Nucleus accumbens (tissue), 56 donors: ENCODE measurements around the gene SHISA2.

Source experiments
- DNase-seq, 56 donors: peaks; one replicate each; lab custom pipeline; 2025; lab: John Stamatoyannopoulos, UW

SHISA2 gene

GRCh38 chr13:26050568-26051230 is 1.1 kb downstream of the SHISA2 start:
- DNase-seq = peak in 38 of 56 donors; percentile 8 to 68 (median 37)

- DNase-seq = no peak
Measured at GRCh38 chr13:26048741-26049140, 3.1 kb downstream of the SHISA2 start.

- DNase-seq = no peak
Measured at GRCh38 chr13:26047040-26047439, 4.8 kb downstream of the SHISA2 start.

- DNase-seq = no peak
Measured at GRCh38 chr13:26046639-26047038, 5.2 kb downstream of the SHISA2 start.

- no peak for DNase-seq
Measured at GRCh38 chr13:26045142-26045541, 6.7 kb downstream of the SHISA2 start.

- DNase-seq = no peak
Measured at GRCh38 chr13:26042785-26043184, 9.0 kb downstream of the SHISA2 start.

- DNase-seq = no peak
Measured at GRCh38 chr13:26041444-26041843, 10.4 kb downstream of the SHISA2 start.

GRCh38 chr13:26038931-26039475 is 12.8 kb downstream of the SHISA2 start:
- DNase-seq = no peak

- peak in 42 of 56 donors; percentile 11 to 78 (median 54) for DNase-seq
Measured at GRCh38 chr13:26037302-26037701, 14.5 kb downstream of the SHISA2 start.

GRCh38 chr13:26036383-26036782 is 15.4 kb downstream of the SHISA2 start:
- DNase-seq = no peak

- DNase-seq = no peak
Measured at GRCh38 chr13:26034018-26034417, 17.8 kb downstream of the SHISA2 start.

- no peak for DNase-seq
Measured at GRCh38 chr13:26030331-26030730, 21.5 kb downstream of the SHISA2 start.

GRCh38 chr13:26029581-26030136 is 22.2 kb downstream of the SHISA2 start:
- no peak for DNase-seq

- no peak for DNase-seq
Measured at GRCh38 chr13:26026211-26026610, 25.6 kb downstream of the SHISA2 start.

GRCh38 chr13:26025771-26026170 is 26.0 kb downstream of the SHISA2 start:
- DNase-seq = no peak

GRCh38 chr13:26025196-26025595 is 26.6 kb downstream of the SHISA2 start:
- DNase-seq = peak in 31 of 56 donors; percentile 17 to 66 (median 39)

- DNase-seq = no peak
Measured at GRCh38 chr13:26024558-26024957, 27.3 kb downstream of the SHISA2 start.

- DNase-seq = peak in 3 of 56 donors; percentile 31 to 50 (median 36)
Measured at GRCh38 chr13:26022538-26023292, 29.1 kb downstream of the SHISA2 start.

GRCh38 chr13:26021956-26022355 is 29.9 kb downstream of the SHISA2 start:
- no peak for DNase-seq

- DNase-seq = peak in 4 of 56 donors; percentile 8 to 31 (median 22)
Measured at GRCh38 chr13:26021516-26021915, 30.3 kb downstream of the SHISA2 start.

GRCh38 chr13:26020891-26021290 is 30.9 kb downstream of the SHISA2 start:
- no peak for DNase-seq
